Prostate gland (tissue), 2 donors: ENCODE results near the gene EIF3B.

ENCODE experiments used
- POLR2A ChIP-seq: fragments of 450-650 bp; IDR thresholded peaks from one replicate; pipeline ENCODE4 v1.6.1; 2016; ENCODE audit warnings: antibody characterized with exemption, mild to moderate bottlenecking
- POLR2AphosphoS5 ChIP-seq: sonication (generic); formaldehyde crosslinking; IDR thresholded peaks from one replicate; pipeline ENCODE4 v1.6.1; 2017; ENCODE audit warnings: antibody characterized with exemption
- TF ChIP-seq, protein P1 (sequence below), 4 experiments: fragments of 200-600 bp in 2 of 4; fragments of 450-650 bp in 2 of 4; sonication (generic) in 2 of 4; IDR thresholded peaks; 1 replicate in 3 of 4; 2 replicates in 1 of 4; pipeline ENCODE4 v1.5.1; 2016 to 2019; ENCODE audit warnings: antibody characterized with exemption in 4 of 4, mild to moderate bottlenecking in 2 of 4, moderate library complexity in 2 of 4

DNA sequence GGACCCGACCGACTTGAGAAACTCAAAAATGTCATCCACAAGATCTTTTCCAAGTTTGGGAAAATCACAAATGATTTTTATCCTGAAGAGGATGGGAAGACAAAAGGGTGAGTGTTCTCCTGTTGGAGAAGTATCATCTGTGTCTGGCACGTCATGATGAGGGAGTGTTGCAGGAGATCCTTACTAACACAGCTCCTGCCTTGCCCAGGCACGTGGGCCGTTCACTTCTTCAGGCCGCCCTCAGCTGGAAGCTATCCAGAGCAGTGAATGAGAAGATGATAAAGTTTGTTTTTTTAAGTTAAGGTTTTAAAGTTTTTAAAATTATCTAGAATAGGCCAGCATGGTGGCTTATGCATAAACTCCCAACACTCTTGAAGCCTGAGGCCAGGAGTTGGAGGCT is 6.2 kb downstream of the EIF3B start:
- TF ChIP-seq, protein P1, sequence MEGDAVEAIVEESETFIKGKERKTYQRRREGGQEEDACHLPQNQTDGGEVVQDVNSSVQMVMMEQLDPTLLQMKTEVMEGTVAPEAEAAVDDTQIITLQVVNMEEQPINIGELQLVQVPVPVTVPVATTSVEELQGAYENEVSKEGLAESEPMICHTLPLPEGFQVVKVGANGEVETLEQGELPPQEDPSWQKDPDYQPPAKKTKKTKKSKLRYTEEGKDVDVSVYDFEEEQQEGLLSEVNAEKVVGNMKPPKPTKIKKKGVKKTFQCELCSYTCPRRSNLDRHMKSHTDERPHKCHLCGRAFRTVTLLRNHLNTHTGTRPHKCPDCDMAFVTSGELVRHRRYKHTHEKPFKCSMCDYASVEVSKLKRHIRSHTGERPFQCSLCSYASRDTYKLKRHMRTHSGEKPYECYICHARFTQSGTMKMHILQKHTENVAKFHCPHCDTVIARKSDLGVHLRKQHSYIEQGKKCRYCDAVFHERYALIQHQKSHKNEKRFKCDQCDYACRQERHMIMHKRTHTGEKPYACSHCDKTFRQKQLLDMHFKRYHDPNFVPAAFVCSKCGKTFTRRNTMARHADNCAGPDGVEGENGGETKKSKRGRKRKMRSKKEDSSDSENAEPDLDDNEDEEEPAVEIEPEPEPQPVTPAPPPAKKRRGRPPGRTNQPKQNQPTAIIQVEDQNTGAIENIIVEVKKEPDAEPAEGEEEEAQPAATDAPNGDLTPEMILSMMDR (IDR thresholded peaks at IDR 0.05): no peak
- no peak for TF ChIP-seq POLR2AphosphoS5
- TF ChIP-seq POLR2A: no peak
